ENCODE results near the gene YWHAB. TPM values are rescaled to one million over a fixed set of nuclear protein-coding genes. Genes with fewer than 3 reads are reported as not detected.

The YWHAB gene
- total and polyA plus RNA-seq, 2 of the 4 experiments (the other 2 are of a cell fraction), result 78.0 to 102 TPM

DNA sequence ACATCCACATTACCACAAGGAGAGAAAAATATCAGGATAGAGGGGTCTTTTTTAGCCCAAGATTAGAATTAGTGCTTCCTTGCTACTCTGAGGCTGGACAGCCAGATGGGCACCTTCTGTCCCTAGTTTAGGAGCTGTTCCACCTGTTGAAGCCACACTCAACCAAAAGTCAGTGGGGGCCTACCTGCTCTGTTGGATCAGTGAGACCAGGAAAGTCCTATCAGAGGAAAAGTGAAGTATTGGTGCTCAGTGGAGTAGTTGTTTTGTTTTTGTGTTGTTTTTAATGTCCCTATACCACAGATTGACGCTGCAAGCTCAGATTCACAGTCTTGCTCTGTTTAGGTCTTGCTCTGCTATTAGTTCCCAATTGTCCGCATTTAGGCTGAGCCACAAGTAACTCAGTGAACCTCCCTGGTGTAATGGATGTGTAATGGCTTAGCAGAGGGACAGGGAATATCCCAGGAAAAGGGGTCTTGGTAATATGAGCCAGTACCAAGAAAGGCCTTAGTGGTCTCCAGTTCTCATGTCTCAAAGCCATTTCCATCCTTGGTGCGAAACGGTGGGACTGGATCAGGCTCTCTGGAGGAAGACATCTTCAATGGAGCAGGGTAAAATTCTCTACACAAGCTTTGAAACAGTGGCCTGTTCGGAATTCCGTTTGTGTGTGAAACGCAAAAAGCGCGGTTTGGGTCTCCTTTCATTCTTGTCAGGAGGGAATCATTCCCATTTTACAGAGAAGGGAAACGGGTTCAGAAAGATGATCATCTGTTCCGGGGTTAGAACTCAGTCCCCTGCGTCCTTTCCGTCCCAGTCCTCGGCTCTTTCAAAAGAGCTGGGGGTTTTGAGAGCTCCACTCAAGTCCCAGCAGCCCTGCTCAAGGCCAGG lies 23.7 kb downstream of the YWHAB start:
- Histone ChIP-seq H4K5ac (ENCODE audit: low read depth, low read length) (no peak overlapping the region), H3K18ac (ENCODE audit: low read depth, low read length) (no peak overlapping the region), H3K4me2 (ENCODE audit: low read depth, low read length) (peak overlapping the region; percentile 74), H3K56ac (ENCODE audit: extremely low read depth, insufficient read depth, low read length) (no peak overlapping the region), H4K91ac (ENCODE audit: insufficient read depth, low read depth, low read length) (no peak overlapping the region), H2AK5ac (ENCODE audit: low read depth, low read length) (no peak overlapping the region), H3K9me1 (ENCODE audit: insufficient read depth, low read length) (peaks cover 7% of the 10 kb centered on the region), H4K8ac (ENCODE audit: low read depth in 2 of 2, low read length in 2 of 2) (peak overlapping the region in 1 of 2 experiments; percentile 58; a peak in 2 of 4 replicates), H3K79me1 (ENCODE audit: low read depth in 1 of 2, low read length in 2 of 2) (peaks cover 17 to 26% of the 10 kb centered on the region in 2 experiments), H3K27ac (ENCODE audit: insufficient read depth, low read length) (0 out of 2 replicates have a peak overlapping the region, but pooled peaks have one; percentile 13), H3K4me3 (ENCODE audit: insufficient read depth, low read depth, low read length) (peak overlapping the region; percentile 96), H3K36me3 (ENCODE audit: control insufficient read depth, insufficient read depth, low read length) (peaks cover 24% of the 10 kb centered on the region), H4K20me1 (ENCODE audit: insufficient read depth, low read length) (peaks cover 12% of the 10 kb centered on the region; the same call in 1 of the 2 replicates), H3K9me3 (ENCODE audit: control insufficient read depth, insufficient read depth, low read length) (no peaks in the 10 kb centered on the region), H3K4me1 (ENCODE audit: control insufficient read depth, insufficient read depth, low read length) (peaks cover 4% of the 10 kb centered on the region), H2BK20ac (ENCODE audit: low read depth, low read length) (no peak overlapping the region), H3K9ac (ENCODE audit: low read depth, low read length) (no peak overlapping the region; the same call in 1 of the 2 replicates), H2AK9ac (replicated peaks; ENCODE audit: low read depth, low read length, poor library complexity) (peak overlapping the region; percentile 47), H3K23ac (ENCODE audit: low read depth, low read length) (peak overlapping the region; percentile 31; the same call in 1 of the 2 replicates), H3K4ac (ENCODE audit: low read depth, low read length) (no peak overlapping the region), H3K27me3 (ENCODE audit: control insufficient read depth, insufficient read depth, low read length) (no peaks in the 10 kb centered on the region), H2BK5ac (ENCODE audit: low read depth, low read length, poor library complexity, severe bottlenecking) (no peak overlapping the region), H2BK15ac (ENCODE audit: low read depth, low read length) (no peak overlapping the region), H3K14ac (replicated peaks; ENCODE audit: low read depth, low read length) (no peak overlapping the region), H2AFZ (replicated peaks; ENCODE audit: low read length, poor library complexity) (peak overlapping the region; percentile 82), H2BK120ac (ENCODE audit: low read depth, low read length) (no peak overlapping the region)
- no peak for TF ChIP-seq RFX5 (IDR thresholded peaks at IDR 0.05; ENCODE audit: low read depth, low read length)
- TF ChIP-seq, protein P1, sequence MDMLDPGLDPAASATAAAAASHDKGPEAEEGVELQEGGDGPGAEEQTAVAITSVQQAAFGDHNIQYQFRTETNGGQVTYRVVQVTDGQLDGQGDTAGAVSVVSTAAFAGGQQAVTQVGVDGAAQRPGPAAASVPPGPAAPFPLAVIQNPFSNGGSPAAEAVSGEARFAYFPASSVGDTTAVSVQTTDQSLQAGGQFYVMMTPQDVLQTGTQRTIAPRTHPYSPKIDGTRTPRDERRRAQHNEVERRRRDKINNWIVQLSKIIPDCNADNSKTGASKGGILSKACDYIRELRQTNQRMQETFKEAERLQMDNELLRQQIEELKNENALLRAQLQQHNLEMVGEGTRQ (IDR thresholded peaks at IDR 0.05; ENCODE audit: low read depth, low read length), result no peak
- no peak for TF ChIP-seq MXI1 (IDR thresholded peaks at IDR 0.05; ENCODE audit: borderline replicate concordance, low read depth, low read length)
- TF ChIP-seq CHD1 (IDR thresholded peaks at IDR 0.05; ENCODE audit: low read depth, low read length), result no peak
- TF ChIP-seq RAD21 (IDR thresholded peaks at IDR 0.05; ENCODE audit: low read length), result no peak
- no peak for TF ChIP-seq NFE2L2 (IDR thresholded peaks at IDR 0.05; ENCODE audit: low read depth, low read length)
- ChIA-PET CTCF (interaction anchor here (1.6 kb wide), 1 partner anchor 25 kb away, joined by 3 read pairs; no protein-coding TSS in a partner anchor), POLR2A (ENCODE audit: unreplicated experiment) (interaction anchor here (0.6 kb wide), 1 partner anchor 23 kb away, joined by 3 read pairs; no protein-coding TSS in a partner anchor)
- DNase-seq (no peak), ATAC-seq (ENCODE audit: low read depth) (peak; percentile 19; the same call in 1 of the 2 replicates)
- BruUV-seq (replicated peaks), result no TSS peak
- intact Hi-C loops (cut with micrococcal nuclease), result no loop called here
- in situ Hi-C loops (cut with MboI; ENCODE audit: low sequenced_read_pairs), result no loop called here
- dilution Hi-C loops (cut with HindIII; ENCODE audit: low sequenced_read_pairs, unreplicated experiment), result no loop called here
- WGBS, 2 experiments (ENCODE audit: extremely low coverage in 2 of 2, insufficient read length in 1 of 2), result no CpG with 5 or more reads among the region's 14 CpGs

Data from IMR-90 (cell line).